ENCODE measurements around the gene ATP2A1. TPM values are rescaled to one million over a fixed set of nuclear protein-coding genes. Genes with fewer than 3 reads are reported as not detected.

Gene ATP2A1
- total RNA-seq, 1 donor from 2014 or later, result 8.2 TPM

DNA sequence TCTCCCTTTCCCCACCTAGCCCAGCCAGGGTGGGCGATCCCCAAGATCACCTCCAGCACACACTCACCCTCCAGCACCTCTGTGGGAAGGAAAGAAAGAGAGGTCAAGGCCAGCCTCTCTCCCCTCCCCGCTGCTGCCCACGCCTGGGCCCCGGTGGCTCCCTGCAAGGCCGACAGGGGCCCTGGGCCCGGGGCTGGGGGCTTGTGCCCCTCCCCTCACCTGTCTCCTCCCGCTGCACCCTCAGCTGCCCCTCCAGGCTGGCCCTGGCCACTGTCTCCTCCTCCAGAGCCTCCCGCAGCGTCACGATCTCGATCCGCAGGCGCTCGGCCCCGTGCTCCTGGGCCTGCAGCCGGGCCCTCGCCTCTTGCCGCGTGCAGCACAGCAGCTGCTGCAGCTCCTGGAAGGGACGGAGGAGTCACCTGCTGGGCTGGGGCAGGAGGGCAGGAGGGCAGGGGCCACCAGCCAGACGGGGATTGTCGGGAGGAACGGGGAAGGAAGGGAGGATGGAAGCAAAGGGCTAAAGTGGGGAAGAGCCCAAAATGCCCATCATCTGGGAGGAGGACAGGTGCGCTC is 27.6 kb downstream of the ATP2A1 start:
- Histone ChIP-seq H3K4me2 (no peak overlapping the region), H3K27me3 (no peaks in the 10 kb centered on the region), H3K4me3 (no peak overlapping the region), H3K36me3 (no peaks in the 10 kb centered on the region), H3K9ac (no peak overlapping the region), H3K9me3 (ENCODE audit: low read depth) (no peaks in the 10 kb centered on the region), H2AFZ (replicated peaks) (no peak overlapping the region), H4K20me1 (ENCODE audit: low read depth) (no peaks in the 10 kb centered on the region), H3K27ac (no peak overlapping the region), H3K4me1 (no peaks in the 10 kb centered on the region), H3K79me2 (ENCODE audit: low read depth) (no peaks in the 10 kb centered on the region), H3F3A (ENCODE audit: low read depth) (no peaks in the 10 kb centered on the region)
- no peak for TF ChIP-seq EZH2phosphoT487 (IDR thresholded peaks at IDR 0.05)
- no peak for TF ChIP-seq EZH2 (IDR thresholded peaks at IDR 0.05)
- TF ChIP-seq CTCF (IDR thresholded peaks at IDR 0.05), result no peak
- no peak overlapping the region for H3K4me3 Mint-ChIP-seq
- H3K27ac Mint-ChIP-seq, result no peak overlapping the region
- H3K9me3 Mint-ChIP-seq, result no peaks in the 10 kb centered on the region
- DNase-seq (ENCODE audit: low spot score), result no peak
- H3K27me3 Mint-ChIP-seq (ENCODE audit: insufficient read depth, low read depth), result no peaks in the 10 kb centered on the region
- no peaks in the 10 kb centered on the region for H3K36me3 Mint-ChIP-seq
- H3K4me1 Mint-ChIP-seq, result no peaks in the 10 kb centered on the region

- Histone ChIP-seq H3K4me3 (no peak overlapping the region), H3K9ac (no peak overlapping the region), H4K20me1 (ENCODE audit: low read depth) (no peaks in the 10 kb centered on the region), H2AFZ (replicated peaks) (no peak overlapping the region), H3K27ac (no peak overlapping the region), H3F3A (ENCODE audit: low read depth) (no peaks in the 10 kb centered on the region), H3K27me3 (no peaks in the 10 kb centered on the region), H3K36me3 (no peaks in the 10 kb centered on the region), H3K4me1 (no peaks in the 10 kb centered on the region), H3K9me3 (ENCODE audit: low read depth) (no peaks in the 10 kb centered on the region), H3K79me2 (ENCODE audit: low read depth) (no peaks in the 10 kb centered on the region), H3K4me2 (no peak overlapping the region)
- no peaks in the 10 kb centered on the region for H3K27me3 Mint-ChIP-seq (ENCODE audit: insufficient read depth, low read depth)
- TF ChIP-seq EZH2 (IDR thresholded peaks at IDR 0.05) (no peak), CTCF (IDR thresholded peaks at IDR 0.05) (no peak), EZH2phosphoT487 (IDR thresholded peaks at IDR 0.05) (no peak)
- no peak for DNase-seq (ENCODE audit: low spot score)
- no peak overlapping the region for H3K27ac Mint-ChIP-seq
- H3K4me3 Mint-ChIP-seq, result no peak overlapping the region
- H3K4me1 Mint-ChIP-seq, result peaks cover 8% of the 10 kb centered on the region
- no peaks in the 10 kb centered on the region for H3K9me3 Mint-ChIP-seq
- H3K36me3 Mint-ChIP-seq, result peaks cover 4% of the 10 kb centered on the region
Observed at GRCh38 chr16:28910086-28911031, 32.1 kb downstream of the ATP2A1 start.

GRCh38 chr16:28912558-28912957 is 34.3 kb downstream of the ATP2A1 start:
- Histone ChIP-seq H3K4me2 (no peak overlapping the region), H3K9me3 (ENCODE audit: low read depth) (no peaks in the 10 kb centered on the region), H3F3A (ENCODE audit: low read depth) (no peaks in the 10 kb centered on the region), H3K36me3 (no peaks in the 10 kb centered on the region), H3K79me2 (ENCODE audit: low read depth) (no peaks in the 10 kb centered on the region), H2AFZ (replicated peaks) (no peak overlapping the region), H3K9ac (peak overlapping the region; percentile 8), H3K4me1 (no peaks in the 10 kb centered on the region), H3K4me3 (no peak overlapping the region), H4K20me1 (ENCODE audit: low read depth) (no peaks in the 10 kb centered on the region), H3K27ac (no peak overlapping the region), H3K27me3 (no peaks in the 10 kb centered on the region)
- Mint-ChIP-seq H3K9me3 (no peaks in the 10 kb centered on the region), H3K27me3 (ENCODE audit: insufficient read depth, low read depth) (peaks cover 2% of the 10 kb centered on the region), H3K27ac (no peak overlapping the region), H3K4me3 (no peak overlapping the region), H3K4me1 (peaks cover 8% of the 10 kb centered on the region), H3K36me3 (peaks cover 8% of the 10 kb centered on the region)
- TF ChIP-seq EZH2 (IDR thresholded peaks at IDR 0.05) (no peak), EZH2phosphoT487 (IDR thresholded peaks at IDR 0.05) (no peak), CTCF (IDR thresholded peaks at IDR 0.05) (no peak)
- no peak for DNase-seq (ENCODE audit: low spot score)

Measured in neural progenitor cell (in vitro differentiated cells).